RWPE1 (cell line): ENCODE data around the gene RNF114.

Experiments used
- CTCF ChIA-PET: fragments of 350-600 bp; sonication (Branson Sonifier 250); formaldehyde crosslinking; extraction: SDS; loops from one replicate; lab custom pipeline; 2021; lab: Yijun Ruan, JAX
- POLR2A ChIA-PET: fragments of 400-600 bp; formaldehyde crosslinking; extraction: SDS; loops from one replicate; lab custom pipeline; 2020; ENCODE audit warnings: antibody characterized with exemption; ENCODE audit not compliant: low non-redundant PET; lab: Yijun Ruan, JAX
- DNase-seq: peaks from one replicate; pipeline ENCODE4 v3.0.0; 2012; ENCODE audit warnings: low spot score
- H3K27ac ChIP-seq: fragments of 450-650 bp; 2 replicates; pipeline ENCODE4 v1.5.1; 2017
- TF ChIP-seq, protein P1 (sequence below): fragments of 450-650 bp; conservative IDR thresholded peaks from 2 replicates; pipeline ENCODE4 v1.5.1; 2017; ENCODE audit warnings: low read depth, mild to moderate bottlenecking

Gene RNF114

DNA sequence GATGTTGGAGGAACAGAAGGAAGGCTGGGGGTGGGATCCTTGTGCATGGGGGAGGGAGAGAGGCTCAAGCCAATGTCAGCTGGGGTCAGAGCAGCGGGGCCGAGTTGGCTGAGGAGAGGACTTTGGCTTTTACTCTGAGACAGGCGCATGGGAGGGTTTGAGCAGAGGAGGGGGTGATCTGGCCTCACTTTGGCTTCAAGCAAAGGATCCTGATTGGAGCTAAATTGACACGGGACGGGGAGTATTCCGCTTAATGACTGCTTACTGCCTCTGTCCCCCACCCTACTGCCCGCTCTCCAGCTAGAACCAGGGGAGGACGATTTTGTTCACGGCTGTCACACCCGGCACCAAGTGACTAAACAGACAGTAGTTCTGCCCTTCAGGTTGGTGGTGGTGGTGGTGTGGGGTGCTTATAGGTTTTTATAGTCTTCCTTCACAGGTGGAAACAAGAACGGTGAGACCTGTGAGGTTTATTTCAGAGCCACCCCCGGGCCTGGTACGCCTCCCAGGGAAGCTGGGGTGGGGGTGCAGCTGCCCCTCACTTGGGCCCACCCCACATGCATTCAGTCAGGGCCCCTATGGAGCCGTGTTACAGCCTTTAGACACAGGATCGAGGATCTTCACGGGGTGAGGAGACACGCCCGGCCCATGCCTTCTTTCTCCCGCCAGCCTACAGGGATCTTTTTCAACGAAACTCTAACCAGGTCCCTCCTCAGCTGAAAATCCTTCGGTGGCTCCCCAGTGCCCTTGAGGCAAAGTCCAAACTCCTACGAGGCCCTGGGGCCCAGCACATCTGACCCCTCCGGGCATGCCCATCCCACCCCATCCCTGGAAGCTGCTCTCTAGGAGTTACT, 45.2 kb downstream of the RNF114 start:
- ChIA-PET POLR2A (interaction anchor here (1.0 to 1.3 kb wide), 2 partner anchors 88 to 89 kb away, joined by 3 to 4 read pairs; no protein-coding TSS in a partner anchor), CTCF (interaction anchor here (0.6 to 7.6 kb wide), 13 partner anchors 9 to 785 kb away, joined by 3 to 416 read pairs (median 3); no protein-coding TSS in a partner anchor)
- TF ChIP-seq, protein P1, sequence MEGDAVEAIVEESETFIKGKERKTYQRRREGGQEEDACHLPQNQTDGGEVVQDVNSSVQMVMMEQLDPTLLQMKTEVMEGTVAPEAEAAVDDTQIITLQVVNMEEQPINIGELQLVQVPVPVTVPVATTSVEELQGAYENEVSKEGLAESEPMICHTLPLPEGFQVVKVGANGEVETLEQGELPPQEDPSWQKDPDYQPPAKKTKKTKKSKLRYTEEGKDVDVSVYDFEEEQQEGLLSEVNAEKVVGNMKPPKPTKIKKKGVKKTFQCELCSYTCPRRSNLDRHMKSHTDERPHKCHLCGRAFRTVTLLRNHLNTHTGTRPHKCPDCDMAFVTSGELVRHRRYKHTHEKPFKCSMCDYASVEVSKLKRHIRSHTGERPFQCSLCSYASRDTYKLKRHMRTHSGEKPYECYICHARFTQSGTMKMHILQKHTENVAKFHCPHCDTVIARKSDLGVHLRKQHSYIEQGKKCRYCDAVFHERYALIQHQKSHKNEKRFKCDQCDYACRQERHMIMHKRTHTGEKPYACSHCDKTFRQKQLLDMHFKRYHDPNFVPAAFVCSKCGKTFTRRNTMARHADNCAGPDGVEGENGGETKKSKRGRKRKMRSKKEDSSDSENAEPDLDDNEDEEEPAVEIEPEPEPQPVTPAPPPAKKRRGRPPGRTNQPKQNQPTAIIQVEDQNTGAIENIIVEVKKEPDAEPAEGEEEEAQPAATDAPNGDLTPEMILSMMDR, result no peak
- H3K27ac ChIP-seq, result no peak overlapping the region
- no peak for DNase-seq

DNA sequence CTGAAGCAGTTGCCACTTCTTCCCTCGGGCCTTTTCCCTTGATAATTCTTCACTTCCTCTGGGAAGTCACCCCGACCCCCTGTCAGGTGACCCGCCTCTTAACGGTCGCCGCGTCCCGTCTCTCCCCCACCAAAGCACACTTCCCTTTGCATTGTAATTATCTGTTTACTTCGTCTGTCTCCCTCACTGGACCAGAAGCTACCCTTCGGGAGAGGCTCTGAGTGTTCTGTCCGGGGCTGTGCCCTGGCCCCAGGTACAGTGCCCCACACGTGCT, 45.8 kb downstream of the RNF114 start:
- ChIA-PET CTCF (interaction anchor here (0.6 to 7.6 kb wide), 11 partner anchors 12 to 1526 kb away, joined by 3 to 416 read pairs (median 3); no protein-coding TSS in a partner anchor), POLR2A (interaction anchor here (1.0 kb wide), 1 partner anchor 88 kb away, joined by 3 read pairs; no protein-coding TSS in a partner anchor)
- DNase-seq, result no peak
- TF ChIP-seq, protein P1, result no peak
- no peak overlapping the region for H3K27ac ChIP-seq

DNA sequence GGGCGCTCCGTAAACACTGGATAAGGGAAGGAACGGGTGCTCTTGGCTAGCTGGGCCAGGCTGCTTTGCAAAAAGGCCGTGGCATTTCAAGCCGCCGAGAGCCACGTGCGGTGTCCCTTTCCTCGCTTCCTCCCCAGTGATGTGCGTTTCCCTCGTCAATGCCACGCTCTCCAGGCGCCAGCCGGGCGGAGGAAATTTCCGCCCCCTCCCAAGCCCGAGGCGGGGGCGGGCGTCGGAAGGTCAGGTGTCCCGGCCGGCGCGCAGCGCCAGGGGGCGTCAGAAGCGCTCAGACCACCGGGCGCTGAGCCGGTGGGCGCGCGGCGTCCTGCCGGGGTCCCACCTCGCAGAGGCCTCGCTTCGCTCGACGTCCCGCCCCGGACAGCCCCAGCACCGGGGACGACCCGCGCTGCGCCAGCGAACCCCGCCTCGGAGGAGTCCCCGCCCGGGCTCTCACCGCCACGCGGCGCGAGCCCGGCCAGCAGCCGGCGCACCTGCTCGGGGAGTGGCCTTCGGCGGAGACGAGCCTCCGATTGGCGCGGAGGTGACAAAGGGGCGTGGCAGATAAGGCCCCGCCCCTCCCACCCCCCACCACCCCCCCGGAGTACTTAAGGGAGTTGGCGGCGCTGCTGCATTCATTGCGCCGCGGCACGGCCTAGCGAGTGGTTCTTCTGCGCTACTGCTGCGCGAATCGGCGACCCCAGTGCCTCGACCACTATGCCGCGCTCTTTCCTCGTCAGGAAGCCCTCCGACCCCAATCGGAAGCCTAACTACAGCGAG, 46.3 kb downstream of the RNF114 start, which contains the start of gene SNAI1:
Gene SNAI1 (plus strand): TSS at position 635 of the 777 bp plus-strand sequence. CDS start 80 bp downstream, at position 715.
- no peak within 1 kb of the TSS for H3K27ac ChIP-seq
- TF ChIP-seq, protein P1, result peak; percentile 73
- CTCF ChIA-PET, result interaction anchor here (0.6 to 7.6 kb wide), 9 partner anchors 12 to 1526 kb away, joined by 3 to 416 read pairs (median 3); no protein-coding TSS in a partner anchor
- POLR2A ChIA-PET, result interaction anchor here (1.0 kb wide), 1 partner anchor 88 kb away, joined by 3 read pairs; no protein-coding TSS in a partner anchor
- peak; percentile 100 for DNase-seq

DNA sequence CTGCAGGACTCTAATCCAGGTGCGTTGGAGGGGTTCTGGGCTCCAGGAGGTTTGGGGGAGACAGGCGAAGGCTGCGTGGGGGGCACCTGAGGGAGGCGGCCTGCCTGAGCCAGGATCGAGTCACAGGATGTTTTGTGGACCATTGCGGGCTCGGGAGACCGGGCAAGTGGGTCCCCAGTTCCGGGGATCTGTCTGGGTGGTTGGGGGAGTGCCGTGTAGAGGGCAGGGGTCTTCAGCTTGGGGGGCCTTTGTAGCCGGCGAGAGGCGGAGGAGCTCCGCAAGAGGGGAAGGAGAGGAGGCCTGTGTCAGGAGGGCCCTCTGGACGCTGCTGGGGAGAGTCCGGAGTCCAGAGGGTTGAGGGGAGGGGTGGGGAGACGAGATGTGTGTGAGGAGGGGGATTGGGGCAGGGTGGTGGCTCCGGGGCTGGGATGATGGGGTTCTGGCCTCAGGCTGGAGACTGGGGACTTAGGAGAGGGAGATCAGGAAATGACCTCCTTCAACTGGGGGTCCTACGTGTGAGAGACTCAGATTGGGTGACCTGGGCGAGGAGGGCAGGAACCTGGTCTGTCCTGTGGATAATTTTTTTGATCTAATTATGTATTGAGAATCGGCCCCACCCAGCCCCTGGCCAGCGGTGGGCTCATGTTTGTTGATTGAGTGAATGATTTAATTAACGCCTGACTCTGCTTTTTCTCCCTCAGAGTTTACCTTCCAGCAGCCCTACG, 47.1 kb downstream of the RNF114 start:
- no peak overlapping the region for H3K27ac ChIP-seq
- TF ChIP-seq, protein P1, result no peak
- CTCF ChIA-PET, result interaction anchor here (1.1 to 7.6 kb wide), 2 partner anchors 88 to 100 kb away, joined by 3 to 416 read pairs; no protein-coding TSS in a partner anchor
- POLR2A ChIA-PET, result no interaction called here
- no peak for DNase-seq

DNA sequence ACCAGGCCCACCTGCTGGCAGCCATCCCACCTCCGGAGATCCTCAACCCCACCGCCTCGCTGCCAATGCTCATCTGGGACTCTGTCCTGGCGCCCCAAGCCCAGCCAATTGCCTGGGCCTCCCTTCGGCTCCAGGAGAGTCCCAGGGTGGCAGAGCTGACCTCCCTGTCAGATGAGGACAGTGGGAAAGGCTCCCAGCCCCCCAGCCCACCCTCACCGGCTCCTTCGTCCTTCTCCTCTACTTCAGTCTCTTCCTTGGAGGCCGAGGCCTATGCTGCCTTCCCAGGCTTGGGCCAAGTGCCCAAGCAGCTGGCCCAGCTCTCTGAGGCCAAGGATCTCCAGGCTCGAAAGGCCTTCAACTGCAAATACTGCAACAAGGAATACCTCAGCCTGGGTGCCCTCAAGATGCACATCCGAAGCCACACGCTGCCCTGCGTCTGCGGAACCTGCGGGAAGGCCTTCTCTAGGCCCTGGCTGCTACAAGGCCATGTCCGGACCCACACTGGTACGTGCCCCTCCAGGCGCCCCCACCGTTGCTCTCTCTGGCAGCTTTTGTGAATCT, 47.7 kb downstream of the RNF114 start:
- CTCF ChIA-PET, result interaction anchor here (0.5 to 7.6 kb wide), 3 partner anchors 87 to 235 kb away, joined by 3 to 416 read pairs (median 4); no protein-coding TSS in a partner anchor
- H3K27ac ChIP-seq, result no peak overlapping the region
- DNase-seq, result no peak
- TF ChIP-seq, protein P1, result no peak
- POLR2A ChIA-PET, result no interaction called here
